Epidermal melanocyte (primary cell): Measurements from ENCODE around the gene OR4D1.

ENCODE experiments used
- DNase-seq: peaks from one replicate; pipeline ENCODE4 v3.0.0; 2011; ENCODE audit warnings: low spot score; ENCODE audit not compliant: insufficient read length

Gene OR4D1

GRCh38 chr17:58193641-58194255, 45.6 kb downstream of the OR4D1 start:
- DNase-seq, result no peak

GRCh38 chr17:58195518-58196123, 47.4 kb downstream of the OR4D1 start:
- DNase-seq, result no peak

- DNase-seq, result no peak
These were observed 48.4 kb downstream of the OR4D1 start for GRCh38 chr17:58196610-58197009.

GRCh38 chr17:58200024-58200633, 51.9 kb downstream of the OR4D1 start:
- DNase-seq, result no peak

GRCh38 chr17:58202859-58203258, 54.7 kb downstream of the OR4D1 start:
- no peak for DNase-seq

GRCh38 chr17:58204796-58205195, 56.6 kb downstream of the OR4D1 start:
- DNase-seq, result no peak

GRCh38 chr17:58205936-58206335, 57.8 kb downstream of the OR4D1 start:
- no peak for DNase-seq

- no peak for DNase-seq
These were observed 59.3 kb downstream of the OR4D1 start for GRCh38 chr17:58207451-58207850.

GRCh38 chr17:58208344-58208743, 60.2 kb downstream of the OR4D1 start:
- no peak for DNase-seq
